Measurements from ENCODE around the gene ERG.

Gene ERG

GRCh38 chr21:38330666-38331065 lies 167.6 kb downstream of the ERG start:
- DNase-seq (ENCODE audit: low read depth in 2 of 2), result no peak
